Naive thymus-derived CD4-positive, alpha-beta T cell (primary cell): Measurements from ENCODE around the gene NUTM1. TPM values are rescaled to one million over a fixed set of nuclear protein-coding genes. Genes with fewer than 3 reads are reported as not detected.
"Not testable (repeated sequence)": the region's sequence is repeated elsewhere in the genome, so short reads cannot be mapped to it uniquely, and the experiment has no call there.

Experiments
- ATAC-seq: fragments of 150-1000 bp; cut with Tn5 transposase; 2 replicates; pipeline ENCODE4 v1.10.0; 2021; ENCODE audit warnings: mild to moderate bottlenecking, moderate library complexity
- CTCF ChIA-PET: fragments of 350-600 bp; sonication (Branson Sonifier 250); formaldehyde crosslinking; loops from one replicate; lab custom pipeline; 2021; ENCODE audit warnings: antibody characterized with exemption; lab: Charles Lee
- POLR2A ChIA-PET: fragments of 350-600 bp; sonication (Branson Sonifier 250); formaldehyde crosslinking; loops from one replicate; lab custom pipeline; 2021; ENCODE audit warnings: antibody characterized with exemption, inconsistent platforms; lab: Charles Lee
- DNase-seq, 9 donors: peaks; one replicate each; pipeline versions ENCODE4 v3.0.0 to v3.0.0-alpha.2; 2020 to 2022; ENCODE audit warnings: mixed read lengths in 1 of 9
- H3K27ac ChIP-seq: one replicate; pipeline ENCODE4 v1.7.0; 2013; ENCODE audit warnings: mild to moderate bottlenecking, low read depth, low read length, moderate library complexity
- H3K27me3 ChIP-seq, 2 donors: one replicate each; pipeline ENCODE4 v1.7.0; 2013; ENCODE audit warnings: low read length in 2 of 2, mild to moderate bottlenecking in 2 of 2, moderate library complexity in 2 of 2; ENCODE audit not compliant: control insufficient read depth in 2 of 2, insufficient read depth in 2 of 2
- H3K36me3 ChIP-seq, 3 experiments: 1 replicate in 2 of 3; 2 replicates in 1 of 3; pipeline ENCODE4 v1.7.0; 2013; ENCODE audit warnings: low read length in 3 of 3, mild to moderate bottlenecking in 3 of 3, moderate library complexity in 1 of 3; ENCODE audit not compliant: insufficient read depth in 3 of 3, control insufficient read depth in 2 of 3
- H3K4me1 ChIP-seq, 2 donors: one replicate each; pipeline ENCODE4 v1.7.0; 2013; ENCODE audit warnings: low read length in 2 of 2, mild to moderate bottlenecking in 2 of 2, moderate library complexity in 1 of 2; ENCODE audit not compliant: control insufficient read depth in 2 of 2, insufficient read depth in 2 of 2
- H3K4me3 ChIP-seq: 2 replicates; pipeline ENCODE4 v1.7.0; 2013; ENCODE audit warnings: mild to moderate bottlenecking, low read length
- H3K9me3 ChIP-seq, 3 experiments: 1 replicate in 2 of 3; 2 replicates in 1 of 3; pipeline ENCODE4 v1.7.0; 2013; ENCODE audit warnings: low read length in 3 of 3; ENCODE audit not compliant: control insufficient read depth in 2 of 3
- H3K27ac Mint-ChIP-seq, 9 donors: one replicate each; pipeline ENCODE4 v1.8.0; 2020 to 2022; ENCODE audit warnings: mixed read lengths in 9 of 9, mild to moderate bottlenecking in 8 of 9, moderate library complexity in 5 of 9, inconsistent platforms in 2 of 9
- H3K27me3 Mint-ChIP-seq, 5 donors: one replicate each; pipeline ENCODE4 v1.8.0; 2021 to 2022; ENCODE audit warnings: mixed read lengths in 5 of 5, mild to moderate bottlenecking in 1 of 5
- H3K36me3 Mint-ChIP-seq, 5 donors: one replicate each; pipeline ENCODE4 v1.8.0; 2020 to 2022; ENCODE audit warnings: mixed read lengths in 5 of 5, mild to moderate bottlenecking in 3 of 5, inconsistent platforms in 1 of 5
- H3K4me1 Mint-ChIP-seq, 7 donors: one replicate each; pipeline ENCODE4 v1.8.0; 2020 to 2022; ENCODE audit warnings: mixed read lengths in 7 of 7, mild to moderate bottlenecking in 3 of 7, inconsistent platforms in 1 of 7
- H3K4me3 Mint-ChIP-seq, 10 donors: one replicate each; pipeline ENCODE4 v1.8.0; 2020 to 2022; ENCODE audit warnings: mild to moderate bottlenecking in 10 of 10, mixed read lengths in 10 of 10, moderate library complexity in 6 of 10, inconsistent platforms in 2 of 10
- H3K9me3 Mint-ChIP-seq, 11 donors: one replicate each; pipeline ENCODE4 v1.8.0; 2020 to 2022; ENCODE audit warnings: mixed read lengths in 11 of 11, mild to moderate bottlenecking in 4 of 11, inconsistent platforms in 1 of 11, moderate library complexity in 1 of 11
- intact Hi-C, 2 donors: fragments of 100-400 bp; cut with micrococcal nuclease; formaldehyde crosslinking; loops; one replicate each; pipeline ENCODE4 v1.15.1; 2023
- microRNA-seq: library from miRNA; unstranded; fragments of <30 nt; microRNA quantifications from one replicate; pipeline ENCODE4 v1.2.0, GENCODE V29; 2022; ENCODE audit warnings: borderline microRNAs expressed
- polyA plus RNA-seq, 2 donors: library from polyadenylated mRNA; unstranded; fragments of 300-500 nt; fragmentation: Illumina TruSeq; gene quantifications; one replicate each; pipeline ENCODE4 v1.2.3, GENCODE V29; 2021
- total RNA-seq, 6 experiments: library from RNA in 5 of 6; stranded (reverse) in 5 of 6; gene quantifications; 1 replicate in 5 of 6; 2 replicates in 1 of 6; pipeline ENCODE4 v1.2.3 and lab custom pipeline; 2021 to 2026

NUTM1 gene
- total and polyA plus RNA-seq, 7 experiments from 2014 or later = not detected

DNA sequence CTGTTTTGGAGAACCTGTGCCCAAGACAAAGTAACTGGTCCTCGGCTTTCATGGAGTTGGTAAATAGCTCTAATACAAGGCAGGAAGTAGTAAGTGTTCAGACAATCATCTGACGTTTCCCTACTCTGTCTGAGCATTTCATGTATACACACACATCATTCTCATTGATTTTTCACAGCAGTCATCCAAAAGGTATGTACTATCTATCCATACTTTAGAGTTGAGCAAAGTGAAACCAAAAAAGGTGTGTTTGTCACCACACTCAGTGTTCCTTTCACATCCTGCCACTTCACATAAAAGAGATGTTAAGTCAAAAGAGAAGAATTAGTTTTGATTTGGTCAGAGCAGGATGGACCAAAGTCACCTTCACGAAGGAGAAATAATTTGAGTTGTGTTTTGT lies 60.8 kb downstream of the NUTM1 start:
- H3K36me3 ChIP-seq, H3K27me3 ChIP-seq, H3K9me3 Mint-ChIP-seq, DNase-seq, H3K27me3 Mint-ChIP-seq, H3K36me3 Mint-ChIP-seq, H3K27ac Mint-ChIP-seq, H3K4me1 Mint-ChIP-seq, POLR2A ChIA-PET, H3K4me3 Mint-ChIP-seq, CTCF ChIA-PET, H3K27ac ChIP-seq, intact Hi-C loops, H3K9me3 ChIP-seq, H3K4me3 ChIP-seq, H3K4me1 ChIP-seq: not testable (repeated sequence)
- peak; percentile 34 for ATAC-seq

Small RNA genes lying within 50 kb of the gene (microRNA-seq; reads per million reads assigned to microRNA genes)
- gene MIR1233-1 = not detected

Other genes with a start within 250 kb of the NUTM1 start
- 10 to 100 TPM; 30.1 to 65.1 (median 36.9) TPM for gene EMC7, start 241.5 kb upstream of the NUTM1 start, total RNA-seq
- 100 to 1,000 TPM in 1 of 2 donors, 10 to 100 TPM in 1; 95.0 to 112 TPM for gene EMC7, start 241.5 kb upstream of the NUTM1 start, polyA plus RNA-seq
- 1 to 10 TPM; 3.2 to 6.5 (median 4.2) TPM for gene PGBD4, start 241.2 kb upstream of the NUTM1 start, total RNA-seq
- gene PGBD4, start 241.2 kb upstream of the NUTM1 start, polyA plus RNA-seq = 1 to 10 TPM; 1.5 to 2.0 TPM
- 10 to 100 TPM; 21.8 to 40.3 (median 33.0) TPM for gene KATNBL1, start 133.2 kb upstream of the NUTM1 start, total RNA-seq
- gene KATNBL1, start 133.2 kb upstream of the NUTM1 start, polyA plus RNA-seq = 10 to 100 TPM; 32.9 to 41.1 TPM
- gene EMC4, start 118.3 kb upstream of the NUTM1 start, total RNA-seq = 10 to 100 TPM; 62.4 to 83.8 (median 65.5) TPM
- gene EMC4, start 118.3 kb upstream of the NUTM1 start, polyA plus RNA-seq = 100 to 1,000 TPM; 166 to 212 TPM
- 100 to 1,000 TPM in 4 of 5 experiments, 10 to 100 TPM in 1; 39.2 to 122 (median 111) TPM for gene SLC12A6, start 5.5 kb upstream of the NUTM1 start, total RNA-seq
- 10 to 100 TPM in 1 of 2 donors, 1 to 10 TPM in 1; 9.6 to 13.4 TPM for gene SLC12A6, start 5.5 kb upstream of the NUTM1 start, polyA plus RNA-seq
- 100 to 1,000 TPM in 1 of 5 experiments, 10 to 100 TPM in 4; 31.9 to 176 (median 75.7) TPM for gene NOP10, start 179 bp upstream of the NUTM1 start, total RNA-seq
- 100 to 1,000 TPM; 335 to 371 TPM for gene NOP10, start 179 bp upstream of the NUTM1 start, polyA plus RNA-seq
- 10 to 100 TPM; 40.0 to 95.5 (median 63.4) TPM for gene LPCAT4, start 23.9 kb downstream of the NUTM1 start, total RNA-seq
- 10 to 100 TPM; 10.8 to 15.1 TPM for gene LPCAT4, start 23.9 kb downstream of the NUTM1 start, polyA plus RNA-seq
- gene GOLGA8A, start 94.5 kb downstream of the NUTM1 start, total RNA-seq = 100 to 1,000 TPM; 147 to 361 (median 158) TPM
- 1 to 10 TPM; 3.0 to 4.3 TPM for gene GOLGA8A, start 94.5 kb downstream of the NUTM1 start, polyA plus RNA-seq
- 100 to 1,000 TPM; 285 to 393 (median 315) TPM for gene GOLGA8B, start 240.3 kb downstream of the NUTM1 start, total RNA-seq
- 1 to 10 TPM; 2.5 to 8.6 TPM for gene GOLGA8B, start 240.3 kb downstream of the NUTM1 start, polyA plus RNA-seq